ENCODE measurements around the gene RMND5B. TPM values are rescaled to one million over a fixed set of nuclear protein-coding genes. Genes with fewer than 3 reads are reported as not detected.

RMND5B gene
- total RNA-seq, 2 donors from 2014 or later, result 25.7 to 49.8 TPM

DNA sequence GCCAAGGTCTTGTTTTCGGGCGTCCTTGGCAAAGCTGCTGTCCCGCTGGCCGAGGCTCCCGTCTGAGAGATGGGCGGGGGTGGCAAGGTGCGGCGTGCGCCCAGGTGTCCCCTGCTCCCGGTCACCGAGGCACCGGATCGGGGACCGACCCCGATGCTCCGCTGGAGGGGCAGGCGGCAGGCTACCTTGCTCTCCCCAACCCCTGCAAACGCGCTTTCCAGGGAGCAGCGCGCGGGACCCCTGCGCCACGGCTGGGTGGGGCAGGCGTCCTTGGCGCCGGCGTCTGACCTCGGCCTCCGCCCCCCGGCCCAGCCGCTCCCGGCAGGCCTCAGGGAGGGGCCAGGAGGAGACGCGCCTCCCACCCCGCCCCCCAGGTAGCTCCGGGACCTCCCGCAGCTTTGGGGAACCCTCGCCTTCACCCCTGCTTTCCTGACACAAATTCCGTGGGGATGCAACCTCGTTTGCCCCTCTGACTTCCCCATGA is 16.9 kb upstream of the RMND5B start:
- intact Hi-C loops (cut with DNase I), result no loop called here
- Histone ChIP-seq H3K36me3 (replicated peaks in 1 of 2; ENCODE audit: insufficient read depth in 1 of 2, low read depth in 2 of 2) (no peaks in the 10 kb centered on the region), H3K4me3 (peak overlapping the region in 1 of 2 donors; percentile 25), H3K27ac (no peak overlapping the region), H3K4me1 (peaks cover 15% of the 10 kb centered on the region), H3K9me3 (no peaks in the 10 kb centered on the region), H3K27me3 (peaks cover 0 to 8% of the 10 kb centered on the region in 2 donors)
- WGBS, 2 donors, result 1 to 11% methylated on average over 6 to 33 of the region's 41 CpGs
- DNase-seq (no peak), ATAC-seq (no peak)
- TF ChIP-seq, protein P1, sequence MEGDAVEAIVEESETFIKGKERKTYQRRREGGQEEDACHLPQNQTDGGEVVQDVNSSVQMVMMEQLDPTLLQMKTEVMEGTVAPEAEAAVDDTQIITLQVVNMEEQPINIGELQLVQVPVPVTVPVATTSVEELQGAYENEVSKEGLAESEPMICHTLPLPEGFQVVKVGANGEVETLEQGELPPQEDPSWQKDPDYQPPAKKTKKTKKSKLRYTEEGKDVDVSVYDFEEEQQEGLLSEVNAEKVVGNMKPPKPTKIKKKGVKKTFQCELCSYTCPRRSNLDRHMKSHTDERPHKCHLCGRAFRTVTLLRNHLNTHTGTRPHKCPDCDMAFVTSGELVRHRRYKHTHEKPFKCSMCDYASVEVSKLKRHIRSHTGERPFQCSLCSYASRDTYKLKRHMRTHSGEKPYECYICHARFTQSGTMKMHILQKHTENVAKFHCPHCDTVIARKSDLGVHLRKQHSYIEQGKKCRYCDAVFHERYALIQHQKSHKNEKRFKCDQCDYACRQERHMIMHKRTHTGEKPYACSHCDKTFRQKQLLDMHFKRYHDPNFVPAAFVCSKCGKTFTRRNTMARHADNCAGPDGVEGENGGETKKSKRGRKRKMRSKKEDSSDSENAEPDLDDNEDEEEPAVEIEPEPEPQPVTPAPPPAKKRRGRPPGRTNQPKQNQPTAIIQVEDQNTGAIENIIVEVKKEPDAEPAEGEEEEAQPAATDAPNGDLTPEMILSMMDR (IDR thresholded peaks at IDR 0.05), result no peak
- TF ChIP-seq POLR2A (IDR thresholded peaks at IDR 0.05), result no peak

DNA sequence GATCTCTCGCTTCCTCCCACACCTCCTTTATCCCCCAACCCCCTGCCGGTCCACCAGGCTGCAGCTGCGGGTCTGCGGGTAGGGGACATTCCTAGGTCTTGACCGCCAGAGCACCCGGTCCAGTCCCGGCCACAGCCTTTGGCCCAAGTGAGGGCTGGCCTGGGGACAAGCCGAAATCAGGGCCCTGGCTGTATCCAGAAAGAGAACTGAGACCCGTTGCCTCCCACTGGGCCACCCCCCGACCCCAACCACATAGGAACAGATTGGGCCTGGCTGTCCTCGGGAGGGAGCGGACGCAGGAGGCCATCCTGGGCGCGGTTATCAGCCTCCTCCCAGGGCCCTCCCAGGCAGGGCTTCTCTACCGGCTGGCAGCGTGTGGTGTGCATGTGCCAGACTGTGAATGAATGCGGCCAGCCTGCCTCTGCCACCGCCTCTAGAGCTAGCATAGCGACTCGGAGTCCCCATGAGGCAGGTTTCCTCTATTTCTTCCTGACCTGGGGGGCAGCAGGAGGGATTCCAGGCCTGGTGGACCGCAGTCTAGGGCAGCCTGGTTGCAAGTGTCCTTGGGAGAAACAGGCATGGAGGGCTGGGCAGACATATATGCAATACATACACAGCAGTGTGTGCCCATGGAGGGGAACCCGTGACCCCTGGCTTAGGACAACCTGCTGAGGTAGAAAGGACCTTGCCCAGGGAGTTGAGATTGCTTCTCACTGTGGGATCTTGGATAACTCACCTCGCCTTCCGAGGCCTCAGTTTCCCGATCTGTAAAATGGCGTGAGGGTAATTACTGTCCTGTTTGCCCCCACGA is 16.3 kb upstream of the RMND5B start:
- 13 to 20% methylated on average over 11 to 28 of the region's 28 CpGs for WGBS, 2 donors
- no peaks in the 10 kb centered on the region for H3K9me3 ChIP-seq
- intact Hi-C loops (cut with DNase I), result no loop called here
- H3K4me3 ChIP-seq, result no peak overlapping the region
- no peaks in the 10 kb centered on the region for H3K36me3 ChIP-seq (replicated peaks in 1 of 2; ENCODE audit: insufficient read depth in 1 of 2, low read depth in 2 of 2)
- peaks cover 15% of the 10 kb centered on the region for H3K4me1 ChIP-seq
- ATAC-seq (no peak), DNase-seq (peak in 3 of 4 donors; percentile 25 to 47 (median 40))
- peaks cover 0 to 8% of the 10 kb centered on the region in 2 donors for H3K27me3 ChIP-seq
- H3K27ac ChIP-seq, result no peak overlapping the region
- TF ChIP-seq, protein P1 (IDR thresholded peaks at IDR 0.05), result no peak
- TF ChIP-seq POLR2A (IDR thresholded peaks at IDR 0.05), result no peak

DNA sequence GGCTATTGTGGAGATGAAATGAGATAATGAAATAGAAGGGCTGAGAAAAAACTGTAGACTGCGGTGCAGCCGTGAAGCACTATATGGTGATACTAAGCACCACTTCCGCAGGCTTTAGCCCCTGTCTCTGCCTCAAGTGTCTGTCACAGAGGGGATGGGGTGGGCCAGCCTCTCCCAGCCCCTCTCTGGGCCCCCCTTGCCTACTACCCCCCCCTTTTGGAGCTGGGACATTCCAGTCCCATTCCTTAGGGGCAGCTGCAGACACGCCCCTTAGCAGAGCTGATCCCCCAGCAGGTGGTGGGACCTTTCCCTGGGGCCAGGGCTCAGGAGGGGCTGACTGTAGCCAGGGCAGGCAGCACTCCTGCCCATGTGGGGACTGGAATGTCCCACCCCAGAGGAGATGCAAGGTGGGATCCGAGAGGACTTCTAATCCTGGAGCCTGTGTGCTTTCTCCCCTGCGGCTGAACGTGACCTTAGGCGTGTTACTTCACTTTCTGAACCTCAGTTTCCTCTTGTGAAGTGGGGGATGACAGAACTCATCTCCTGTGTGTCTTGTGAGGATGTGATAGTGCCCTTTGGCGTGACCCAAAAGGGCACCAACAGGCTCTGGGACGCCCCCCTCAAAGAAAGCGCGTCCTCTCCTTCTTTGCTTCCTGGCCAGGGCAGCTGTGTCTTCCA is 15.5 kb upstream of the RMND5B start:
- 53 to 61% methylated on average over 11 to 12 of the region's 12 CpGs for WGBS, 2 donors

DNA sequence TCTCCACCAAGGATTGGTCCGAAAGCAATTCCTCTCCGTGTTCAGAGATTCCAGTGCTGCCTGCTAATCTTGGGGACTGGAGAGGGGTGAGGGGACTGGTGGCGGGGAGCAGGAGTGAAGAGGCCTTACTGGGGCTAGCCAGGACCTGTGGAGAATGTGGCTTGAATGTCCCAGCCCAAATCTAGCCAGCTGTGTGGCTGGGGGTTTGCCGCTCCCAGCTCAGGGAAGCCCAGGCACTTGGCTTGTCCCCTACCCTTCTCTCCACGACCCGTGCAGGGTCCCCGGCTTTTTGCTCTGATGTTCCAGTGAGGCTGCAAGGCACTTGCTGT is 15.0 kb upstream of the RMND5B start:
- H3K36me3 ChIP-seq (replicated peaks in 1 of 2; ENCODE audit: insufficient read depth in 1 of 2, low read depth in 2 of 2), result no peaks in the 10 kb centered on the region
- peaks cover 0 to 8% of the 10 kb centered on the region in 2 donors for H3K27me3 ChIP-seq
- intact Hi-C loops (cut with DNase I), result no loop called here
- H3K9me3 ChIP-seq, result no peaks in the 10 kb centered on the region
- 28 to 53% methylated on average over 7 of the region's 7 CpGs for WGBS, 2 donors
- no peak overlapping the region for H3K4me3 ChIP-seq
- ATAC-seq, result no peak
- DNase-seq, result no peak
- H3K27ac ChIP-seq, result no peak overlapping the region
- TF ChIP-seq, protein P1 (IDR thresholded peaks at IDR 0.05), result no peak
- no peak for TF ChIP-seq POLR2A (IDR thresholded peaks at IDR 0.05)
- peaks cover 15% of the 10 kb centered on the region for H3K4me1 ChIP-seq

More for the DNA sequence above, 15.5 kb upstream of the RMND5B start:
- Histone ChIP-seq H3K27ac (no peak overlapping the region), H3K27me3 (peaks cover 0 to 8% of the 10 kb centered on the region in 2 donors), H3K4me3 (no peak overlapping the region), H3K9me3 (no peaks in the 10 kb centered on the region), H3K36me3 (replicated peaks in 1 of 2; ENCODE audit: insufficient read depth in 1 of 2, low read depth in 2 of 2) (no peaks in the 10 kb centered on the region), H3K4me1 (peaks cover 15% of the 10 kb centered on the region)
- TF ChIP-seq POLR2A (IDR thresholded peaks at IDR 0.05), result no peak
- TF ChIP-seq, protein P1 (IDR thresholded peaks at IDR 0.05), result no peak
- DNase-seq (no peak), ATAC-seq (no peak)
- intact Hi-C loops (cut with DNase I), result no loop called here

Measured in body of pancreas (tissue), 4 donors.